Kidney glomerular epithelial cell (primary cell): ENCODE data around the gene SELPLG.
A peak's percentile ranks its signal among the peaks of the same experiment; 100 is the strongest.
"Not testable (repeated sequence)": the region's sequence is repeated elsewhere in the genome, so short reads cannot be mapped to it uniquely, and the experiment has no call there.

Experiments
- DNase-seq: peaks from one replicate; lab custom pipeline; 2025; lab: John Stamatoyannopoulos, UW

Gene SELPLG

DNA sequence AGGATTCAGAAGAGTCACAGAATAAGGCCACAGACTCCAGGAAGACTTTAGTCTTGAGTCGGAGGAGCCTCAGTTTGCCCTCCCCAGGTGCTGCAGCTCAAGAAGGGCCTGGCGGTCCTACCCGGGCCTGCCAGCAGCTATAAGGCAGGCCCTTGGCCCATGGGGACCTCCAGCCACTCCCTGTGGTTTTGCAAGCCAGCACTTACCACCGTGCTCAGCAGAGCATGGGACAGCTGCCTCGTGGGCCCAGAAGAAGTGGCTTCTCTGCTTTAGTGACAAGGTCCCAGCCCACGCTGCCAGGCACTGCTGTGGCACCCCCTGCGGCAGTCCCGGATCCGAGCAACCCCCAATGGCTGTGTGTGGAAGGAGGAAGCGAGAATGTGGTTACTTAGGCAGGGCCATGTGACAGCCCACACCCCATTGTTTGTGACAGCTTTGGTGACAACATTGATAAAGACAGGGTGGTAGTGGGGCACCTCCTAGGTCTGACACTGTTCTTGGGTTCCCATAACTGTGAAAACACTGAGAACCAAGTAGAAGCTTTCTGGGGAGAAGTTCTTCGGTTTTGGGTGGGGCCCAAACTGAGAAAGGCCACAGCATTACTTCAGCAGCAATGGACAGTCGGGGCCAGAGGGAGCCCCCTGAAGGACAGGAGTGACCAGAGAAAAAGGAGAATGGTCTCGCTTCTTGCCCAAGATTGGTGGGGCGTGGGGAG is at the start of gene SELPLG:
Gene SELPLG (minus strand): TSS at position 361 of the 715 bp plus-strand sequence. CDS start 9,587 bp downstream, outside the sequence.
- no peak for DNase-seq

DNA sequence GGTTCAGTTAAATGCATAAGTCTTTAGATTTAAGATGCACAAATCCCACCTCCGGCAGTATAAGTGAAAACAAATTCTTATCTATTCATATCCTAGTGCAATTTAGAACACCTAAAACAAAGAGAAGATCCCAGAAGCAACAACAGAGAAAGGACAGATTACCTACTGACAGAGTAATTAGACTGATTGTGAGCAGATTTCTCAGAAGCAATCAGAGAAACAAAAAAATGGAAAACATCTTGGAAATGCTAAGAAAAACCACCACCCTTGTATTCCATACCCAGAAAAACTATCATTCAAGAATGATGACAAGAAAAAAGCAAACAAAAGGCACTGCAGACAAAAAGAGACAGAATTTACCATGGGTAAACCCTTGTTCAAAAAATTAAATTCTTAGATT is 47.6 kb upstream of the SELPLG start:
- DNase-seq = no peak

- no peak for DNase-seq
Measured at GRCh38 chr12:108679106-108679681, 45.5 kb upstream of the SELPLG start.

- no peak for DNase-seq
Measured at GRCh38 chr12:108678104-108678730, 44.5 kb upstream of the SELPLG start.

GRCh38 chr12:108677381-108677780 is 43.7 kb upstream of the SELPLG start:
- no peak for DNase-seq

DNA sequence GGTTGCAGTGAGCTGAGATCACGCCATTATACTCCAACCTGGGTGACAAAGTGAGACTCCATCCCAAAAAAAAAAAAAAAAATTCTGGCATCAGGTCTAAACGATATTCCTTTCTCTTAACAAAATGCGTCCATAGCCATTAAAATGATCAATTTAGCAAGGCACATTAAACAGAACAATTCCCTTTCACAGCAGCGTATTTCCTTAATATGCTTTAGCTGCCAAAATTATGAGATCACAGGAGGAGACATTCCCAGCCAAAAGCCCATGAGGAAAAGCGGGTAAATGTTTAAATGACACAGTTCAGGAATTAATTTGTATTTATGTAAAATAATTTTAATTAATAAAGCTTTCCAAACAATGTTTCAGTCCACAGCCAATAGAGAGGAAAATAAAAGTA is 43.0 kb upstream of the SELPLG start:
- DNase-seq = no peak

DNA sequence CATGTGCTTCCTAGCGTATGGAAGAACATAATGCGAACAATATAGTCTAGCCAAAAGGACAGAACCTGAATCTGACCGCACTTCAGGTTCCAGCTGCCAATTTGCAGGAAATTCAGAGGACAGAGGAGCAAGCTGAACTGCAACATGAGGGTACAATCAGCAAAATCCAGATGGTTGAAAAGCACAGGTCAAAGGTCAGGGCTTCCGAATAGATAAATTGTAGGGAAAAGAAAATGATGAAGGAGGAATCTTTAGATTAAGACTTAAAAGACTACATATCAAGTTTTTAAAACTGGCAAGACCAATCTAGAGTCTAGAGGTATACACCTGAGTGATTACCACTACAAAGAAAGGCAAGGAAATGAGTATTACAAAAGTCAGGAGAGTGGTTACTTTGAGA is 42.1 kb upstream of the SELPLG start:
- DNase-seq = no peak

DNA sequence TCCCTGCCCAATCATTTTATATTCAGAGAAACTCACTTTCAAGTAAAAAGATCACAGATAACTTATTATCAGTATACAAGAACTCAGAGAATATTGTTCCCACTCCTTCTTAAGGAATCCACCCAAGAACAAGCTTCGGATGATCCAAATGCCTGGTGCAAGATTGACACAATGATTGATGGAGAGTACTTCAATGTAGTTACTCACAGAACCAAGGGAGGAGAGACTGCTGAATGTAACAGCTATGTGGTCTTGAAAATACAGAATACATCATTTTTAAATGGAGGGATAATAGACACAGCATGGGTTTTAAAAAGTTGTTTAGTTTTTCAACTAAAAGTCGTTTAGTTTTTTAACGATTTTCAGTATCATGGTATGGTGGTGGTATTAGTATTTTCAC is 38.4 kb upstream of the SELPLG start:
- DNase-seq = no peak

- no peak for DNase-seq
Measured at GRCh38 chr12:108671110-108671509, 37.4 kb upstream of the SELPLG start.

DNA sequence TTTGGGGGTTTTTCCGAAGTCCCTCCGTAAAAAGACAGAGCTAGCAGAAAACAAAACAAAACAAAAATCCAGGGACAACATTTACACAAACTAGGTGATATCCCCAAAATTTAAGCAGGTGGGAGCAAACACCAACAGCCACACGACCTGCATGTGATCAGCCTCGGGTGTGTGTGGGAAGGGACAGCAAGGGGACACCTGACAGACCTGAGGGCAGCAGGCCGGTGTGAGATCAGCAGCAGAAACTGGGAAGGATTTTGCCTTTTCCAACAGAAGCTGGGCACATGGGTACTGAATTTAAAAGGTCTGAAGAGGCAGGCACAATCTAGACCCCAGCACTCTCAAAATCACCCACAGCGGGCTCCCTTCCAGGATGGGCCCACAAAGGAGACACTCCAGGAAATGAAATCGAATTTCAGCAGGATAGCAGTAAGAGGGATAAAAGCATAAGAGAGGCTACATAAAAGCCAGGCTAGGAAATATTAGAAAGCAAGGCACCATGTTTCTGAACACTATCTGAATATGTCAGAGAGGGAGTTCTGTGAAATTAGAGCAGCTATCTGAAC is 36.5 kb upstream of the SELPLG start:
- no peak for DNase-seq

DNA sequence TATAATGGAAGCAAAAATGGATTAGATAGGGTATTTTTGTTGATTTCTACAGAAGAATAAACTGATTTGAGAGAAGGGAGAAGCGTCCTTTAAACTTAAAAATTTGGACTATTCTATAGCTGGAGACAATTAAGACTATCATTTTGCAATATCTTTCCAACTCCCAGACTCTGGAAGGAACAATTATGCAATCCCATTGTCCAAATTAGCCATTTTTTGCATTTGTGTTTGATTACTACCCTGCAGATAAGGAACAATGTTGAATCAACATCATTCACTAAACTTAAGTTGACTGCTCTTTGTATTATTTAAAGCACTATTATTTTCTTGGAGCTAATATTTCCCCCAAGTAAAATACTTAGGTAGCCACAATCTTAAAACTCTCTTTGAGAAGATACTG is 34.8 kb upstream of the SELPLG start:
- DNase-seq = no peak

GRCh38 chr12:108668063-108668462 is 34.4 kb upstream of the SELPLG start:
- DNase-seq = no peak

GRCh38 chr12:108667349-108667748 is 33.7 kb upstream of the SELPLG start:
- no peak for DNase-seq

GRCh38 chr12:108666401-108666881 is 32.7 kb upstream of the SELPLG start:
- DNase-seq = no peak

DNA sequence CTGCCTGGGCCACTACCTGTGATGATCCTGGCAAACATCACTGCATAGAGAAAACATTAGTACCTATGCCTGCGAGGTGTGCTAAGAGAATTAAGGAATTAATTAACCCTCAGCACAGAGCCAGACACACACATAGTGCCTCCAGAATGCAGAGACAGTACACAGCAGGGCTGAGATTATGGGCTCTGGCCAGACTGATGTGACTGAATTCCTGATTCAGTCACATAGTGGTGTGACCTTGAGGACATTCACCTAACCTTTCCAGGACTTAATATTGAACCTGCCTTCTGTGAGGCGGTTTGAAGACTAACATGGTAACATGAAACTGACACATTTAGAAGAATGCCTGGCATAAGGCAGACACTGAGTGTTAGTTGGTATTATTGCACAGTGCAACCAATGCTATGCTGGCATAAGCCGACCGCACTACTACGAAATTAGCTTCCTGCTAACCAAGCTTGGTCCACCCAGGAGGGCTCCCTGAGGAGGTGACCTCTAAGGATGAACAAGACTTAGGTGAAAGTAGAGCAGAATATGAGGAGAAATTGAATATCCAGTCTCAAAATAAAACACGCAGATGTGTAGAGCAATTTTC is 32.0 kb upstream of the SELPLG start:
- DNase-seq = no peak

DNA sequence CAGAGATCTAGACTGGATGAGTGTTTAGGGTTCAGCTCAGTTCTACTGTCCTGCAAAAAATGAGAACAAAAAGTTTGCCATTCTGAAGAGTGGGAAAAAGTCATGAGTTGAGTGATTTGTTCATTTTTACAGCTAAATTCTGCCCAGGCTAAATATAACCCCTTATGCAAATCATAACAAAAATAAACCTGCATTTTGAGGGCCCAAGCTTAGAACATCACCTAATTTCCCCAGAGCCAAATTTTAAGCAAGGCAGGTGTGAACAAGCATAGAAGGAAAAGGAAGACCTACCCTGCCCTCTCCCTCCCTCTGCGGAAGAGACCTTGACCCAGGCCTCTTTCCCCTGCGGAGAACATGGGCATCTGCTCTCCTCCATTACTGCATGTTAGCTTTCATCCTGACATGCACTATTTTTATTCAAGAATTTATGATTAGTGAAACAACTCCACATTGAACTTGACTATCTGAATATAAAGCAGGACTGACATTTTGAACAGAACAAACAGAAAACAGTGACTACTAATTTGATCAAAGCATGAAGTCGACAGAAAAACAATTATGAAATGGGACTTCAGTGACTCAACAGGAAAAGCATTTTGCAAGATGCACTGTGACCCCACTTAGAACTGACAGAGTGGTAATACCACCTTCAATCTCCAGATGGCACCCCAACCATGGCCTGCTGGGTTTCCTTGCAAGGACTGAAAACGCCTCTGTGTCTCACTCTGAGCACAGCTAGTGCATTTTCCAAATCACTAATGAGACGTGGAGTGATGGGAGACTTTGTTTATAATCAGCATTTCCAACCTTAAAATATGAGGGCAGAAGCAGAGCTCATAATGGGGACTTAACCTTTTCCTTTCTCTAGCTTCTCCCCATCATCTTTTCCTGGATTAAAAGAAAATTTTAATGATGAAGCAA is 30.9 kb upstream of the SELPLG start:
- DNase-seq = peak; percentile 80

GRCh38 chr12:108663324-108664015 is 29.8 kb upstream of the SELPLG start:
- no peak for DNase-seq

- DNase-seq = not testable (repeated sequence)
Measured at GRCh38 chr12:108658115-108658514, 24.4 kb upstream of the SELPLG start.

- DNase-seq = no peak
Measured at GRCh38 chr12:108657130-108657745, 23.5 kb upstream of the SELPLG start.

GRCh38 chr12:108656247-108656646 is 22.6 kb upstream of the SELPLG start:
- not testable (repeated sequence) for DNase-seq
